Measurements from ENCODE around the gene SERPINB10.

SERPINB10 gene

GRCh38 chr18:63947051-63947790, 39.5 kb downstream of the SERPINB10 start:
- no peak for DNase-seq (ENCODE audit: low read depth)

GRCh38 chr18:63949068-63949737, 41.4 kb downstream of the SERPINB10 start, which contains the start of gene HMSD:
Gene HMSD (plus strand): TSS chr18:63949301. CDS start chr18:63953456, 4,155 bp downstream.
- peak; percentile 33 for DNase-seq (ENCODE audit: low read depth)

- DNase-seq (ENCODE audit: low read depth), result no peak
Measured at GRCh38 chr18:63951302-63951705, 43.5 kb downstream of the SERPINB10 start.

GRCh38 chr18:63953811-63954210, 46.1 kb downstream of the SERPINB10 start:
- no peak for DNase-seq (ENCODE audit: low read depth)

GRCh38 chr18:63956755-63957154, 49.0 kb downstream of the SERPINB10 start:
- DNase-seq (ENCODE audit: low read depth), result no peak

- no peak for DNase-seq (ENCODE audit: low read depth)
Measured at GRCh38 chr18:63960891-63961290, 53.1 kb downstream of the SERPINB10 start.

GRCh38 chr18:63961435-63961980, 53.8 kb downstream of the SERPINB10 start:
- no peak for DNase-seq (ENCODE audit: low read depth)

GRCh38 chr18:63962137-63962536, 54.4 kb downstream of the SERPINB10 start:
- DNase-seq (ENCODE audit: low read depth), result no peak

GRCh38 chr18:63963615-63964256, 56.0 kb downstream of the SERPINB10 start:
- no peak for DNase-seq (ENCODE audit: low read depth)

GRCh38 chr18:63964908-63965307, 57.1 kb downstream of the SERPINB10 start:
- no peak for DNase-seq (ENCODE audit: low read depth)

- no peak for DNase-seq (ENCODE audit: low read depth)
Measured at GRCh38 chr18:63965716-63966330, 58.1 kb downstream of the SERPINB10 start.

GRCh38 chr18:63969942-63970808, 62.4 kb downstream of the SERPINB10 start, which contains the start of gene SERPINB8:
Gene SERPINB8 (plus strand): TSS chr18:63970081. CDS start chr18:63978309, 8,228 bp downstream.
- peak; percentile 58 for DNase-seq (ENCODE audit: low read depth)

- DNase-seq (ENCODE audit: low read depth), result no peak
Measured at GRCh38 chr18:63970809-63971205, 63.0 kb downstream of the SERPINB10 start.

- no peak for DNase-seq (ENCODE audit: low read depth)
Measured at GRCh38 chr18:63971320-63972001, 63.7 kb downstream of the SERPINB10 start.

GRCh38 chr18:63972002-63972376, 64.2 kb downstream of the SERPINB10 start:
- no peak for DNase-seq (ENCODE audit: low read depth)

- no peak for DNase-seq (ENCODE audit: low read depth)
Measured at GRCh38 chr18:63974991-63975390, 67.2 kb downstream of the SERPINB10 start.

GRCh38 chr18:63975628-63976027, 67.9 kb downstream of the SERPINB10 start:
- no peak for DNase-seq (ENCODE audit: low read depth)

GRCh38 chr18:63977040-63977439, 69.3 kb downstream of the SERPINB10 start:
- no peak for DNase-seq (ENCODE audit: low read depth)

GRCh38 chr18:63979409-63979920, 71.7 kb downstream of the SERPINB10 start:
- no peak for DNase-seq (ENCODE audit: low read depth)

- no peak for DNase-seq (ENCODE audit: low read depth)
Measured at GRCh38 chr18:63980027-63980426, 72.3 kb downstream of the SERPINB10 start.

All from stimulated activated CD8-positive, alpha-beta memory T cell treated with anti-CD3 and anti-CD28 coated beads, Interleukin-4, amount 100 ng/mL, for 24 hours (primary cell).